Measurements from ENCODE around the gene HMCN2.

- TF ChIP-seq CTCF (IDR thresholded peaks at IDR 0.05) (no peak), POLR2AphosphoS5 (IDR thresholded peaks at IDR 0.05) (no peak), POLR2A (IDR thresholded peaks at IDR 0.05) (no peak)
Measured at GRCh38 chr9:130461731-130462130, 196.2 kb downstream of the HMCN2 start.

All from prostate gland (tissue), 2 donors.